Measurements from ENCODE around the gene ELFN1.

The ELFN1 gene

GRCh38 chr7:1669954-1670893, at the start of gene ELFN1:
TSS of gene ELFN1 (plus strand) at chr7:1670277. CDS start at chr7:1744597, 74,320 bp downstream.
- no peak for TF ChIP-seq CTCF (IDR thresholded peaks at IDR 0.05)
- no peaks in the 10 kb centered on the region for H3K36me3 ChIP-seq
- H3K4me3 ChIP-seq (ENCODE audit: low read depth in 1 of 2, low read length in 1 of 2): no peak within 1 kb of the TSS
- peaks cover 91% of the 10 kb centered on the region for H3K27me3 ChIP-seq
- no peak within 1 kb of the TSS for H3K27ac ChIP-seq
- peaks cover 3 to 28% of the 10 kb centered on the region in 2 experiments for H3K4me1 ChIP-seq (ENCODE audit: control insufficient read depth in 1 of 2, insufficient read depth in 1 of 2, low read depth in 1 of 2, low read length in 1 of 2)
- H3K9me3 ChIP-seq: no peaks in the 10 kb centered on the region

- H3K27ac ChIP-seq: no peak overlapping the region
- TF ChIP-seq CTCF (IDR thresholded peaks at IDR 0.05): no peak
Measured at GRCh38 chr7:1620835-1621234, 49.2 kb upstream of the ELFN1 start.

GRCh38 chr7:1621718-1622117, 48.4 kb upstream of the ELFN1 start:
- Histone ChIP-seq H3K27ac (no peak overlapping the region), H3K4me1 (ENCODE audit: control insufficient read depth in 1 of 2, insufficient read depth in 1 of 2, low read depth in 1 of 2, low read length in 1 of 2) (no peaks in the 10 kb centered on the region), H3K27me3 (no peaks in the 10 kb centered on the region), H3K4me3 (ENCODE audit: low read depth in 1 of 2, low read length in 1 of 2) (no peak overlapping the region), H3K9me3 (no peaks in the 10 kb centered on the region), H3K36me3 (no peaks in the 10 kb centered on the region)
- no peak for TF ChIP-seq CTCF (IDR thresholded peaks at IDR 0.05)

More at GRCh38 chr7:1620835-1621234, 49.2 kb upstream of the ELFN1 start:
- H3K27me3 ChIP-seq: no peaks in the 10 kb centered on the region
- no peaks in the 10 kb centered on the region for H3K36me3 ChIP-seq
- no peak overlapping the region for H3K4me3 ChIP-seq (ENCODE audit: low read depth in 1 of 2, low read length in 1 of 2)
- H3K4me1 ChIP-seq (ENCODE audit: control insufficient read depth in 1 of 2, insufficient read depth in 1 of 2, low read depth in 1 of 2, low read length in 1 of 2): no peaks in the 10 kb centered on the region
- H3K9me3 ChIP-seq: no peaks in the 10 kb centered on the region

GRCh38 chr7:1622441-1622840, 47.6 kb upstream of the ELFN1 start:
- Histone ChIP-seq H3K36me3 (no peaks in the 10 kb centered on the region), H3K4me3 (ENCODE audit: low read depth in 1 of 2, low read length in 1 of 2) (no peak overlapping the region), H3K4me1 (ENCODE audit: control insufficient read depth in 1 of 2, insufficient read depth in 1 of 2, low read depth in 1 of 2, low read length in 1 of 2) (no peaks in the 10 kb centered on the region), H3K27ac (no peak overlapping the region), H3K27me3 (no peaks in the 10 kb centered on the region), H3K9me3 (no peaks in the 10 kb centered on the region)
- no peak for TF ChIP-seq CTCF (IDR thresholded peaks at IDR 0.05)

GRCh38 chr7:1623810-1624209, 46.3 kb upstream of the ELFN1 start:
- Histone ChIP-seq H3K4me3 (ENCODE audit: low read depth in 1 of 2, low read length in 1 of 2) (no peak overlapping the region), H3K27me3 (no peaks in the 10 kb centered on the region), H3K27ac (no peak overlapping the region), H3K4me1 (ENCODE audit: control insufficient read depth in 1 of 2, insufficient read depth in 1 of 2, low read depth in 1 of 2, low read length in 1 of 2) (no peaks in the 10 kb centered on the region), H3K9me3 (no peaks in the 10 kb centered on the region), H3K36me3 (no peaks in the 10 kb centered on the region)
- no peak for TF ChIP-seq CTCF (IDR thresholded peaks at IDR 0.05)

Measured in neutrophil (primary cell).